Immature natural killer cell (primary cell): ENCODE data around the gene SLC6A12. TPM values are rescaled to one million over a fixed set of nuclear protein-coding genes. Genes with fewer than 3 reads are reported as not detected.
"Not testable (repeated sequence)": the region's sequence is repeated elsewhere in the genome, so short reads cannot be mapped to it uniquely, and the experiment has no call there.

ENCODE experiments used
- DNase-seq, 3 donors: peaks; one replicate each; pipeline ENCODE4 v3.0.0; 2022; ENCODE audit warnings: mixed read lengths in 1 of 3
- H3K27ac Mint-ChIP-seq, 6 donors: one replicate each; pipeline ENCODE4 v1.8.0; 2020; ENCODE audit warnings: mixed read lengths in 6 of 6, mild to moderate bottlenecking in 5 of 6, inconsistent platforms in 4 of 6, moderate library complexity in 3 of 6
- H3K27me3 Mint-ChIP-seq, 3 donors: one replicate each; pipeline ENCODE4 v1.8.0; 2020 to 2021; ENCODE audit warnings: low read depth in 3 of 3, mild to moderate bottlenecking in 3 of 3, mixed read lengths in 3 of 3, moderate library complexity in 3 of 3, inconsistent platforms in 1 of 3
- H3K36me3 Mint-ChIP-seq, 3 donors: one replicate each; pipeline ENCODE4 v1.8.0; 2020; ENCODE audit warnings: mixed read lengths in 3 of 3, inconsistent platforms in 2 of 3, mild to moderate bottlenecking in 2 of 3
- H3K4me1 Mint-ChIP-seq, 2 donors: one replicate each; pipeline ENCODE4 v1.8.0; 2020; ENCODE audit warnings: inconsistent platforms in 2 of 2, mild to moderate bottlenecking in 2 of 2, mixed read lengths in 2 of 2, moderate library complexity in 1 of 2
- H3K4me3 Mint-ChIP-seq, 5 donors: one replicate each; pipeline ENCODE4 v1.8.0; 2020; ENCODE audit warnings: mild to moderate bottlenecking in 5 of 5, mixed read lengths in 5 of 5, inconsistent platforms in 3 of 5, moderate library complexity in 3 of 5
- H3K9me3 Mint-ChIP-seq, 6 donors: one replicate each; pipeline ENCODE4 v1.8.0; 2020; ENCODE audit warnings: mild to moderate bottlenecking in 6 of 6, mixed read lengths in 6 of 6, inconsistent platforms in 4 of 6, moderate library complexity in 3 of 6
- polyA plus RNA-seq, 3 donors: library from polyadenylated mRNA; unstranded; fragments of 300-500 nt; fragmentation: Illumina TruSeq; gene quantifications; one replicate each; pipeline ENCODE4 v1.2.3, GENCODE V29; 2021

SLC6A12 gene
- polyA plus RNA-seq, 3 donors from 2014 or later, result 0.59 TPM; not detected in 2

GRCh38 chr12:195156-195555, 18.8 kb downstream of the SLC6A12 start:
- Mint-ChIP-seq H3K36me3 (no peaks in the 10 kb centered on the region), H3K27ac (no peak overlapping the region), H3K27me3 (peaks cover 2 to 14% (median 5%) of the 10 kb centered on the region in 3 donors), H3K4me3 (no peak overlapping the region), H3K9me3 (no peaks in the 10 kb centered on the region), H3K4me1 (no peaks in the 10 kb centered on the region)
- DNase-seq, result no peak

GRCh38 chr12:194276-194675, 19.7 kb downstream of the SLC6A12 start:
- Mint-ChIP-seq H3K27ac (no peak overlapping the region), H3K4me1 (peaks cover 3 to 7% of the 10 kb centered on the region in 2 donors), H3K27me3 (peaks cover 3 to 21% (median 5%) of the 10 kb centered on the region in 3 donors), H3K4me3 (no peak overlapping the region), H3K36me3 (no peaks in the 10 kb centered on the region), H3K9me3 (no peaks in the 10 kb centered on the region)
- DNase-seq, result no peak

- no peaks in the 10 kb centered on the region for H3K9me3 Mint-ChIP-seq
- H3K27ac Mint-ChIP-seq, result no peak overlapping the region
- H3K36me3 Mint-ChIP-seq, result no peaks in the 10 kb centered on the region
- H3K27me3 Mint-ChIP-seq, result peaks cover 3 to 22% (median 3%) of the 10 kb centered on the region in 3 donors
- DNase-seq, result no peak
- peaks cover 9 to 15% of the 10 kb centered on the region in 2 donors for H3K4me1 Mint-ChIP-seq
- H3K4me3 Mint-ChIP-seq, result no peak overlapping the region
Observed at GRCh38 chr12:193261-193660, 20.7 kb downstream of the SLC6A12 start.

- no peak for DNase-seq
- Mint-ChIP-seq H3K4me3 (no peak overlapping the region), H3K36me3 (no peaks in the 10 kb centered on the region), H3K27ac (no peak overlapping the region), H3K9me3 (no peaks in the 10 kb centered on the region), H3K27me3 (peaks cover 6 to 24% (median 6%) of the 10 kb centered on the region in 3 donors), H3K4me1 (peaks cover 21 to 24% of the 10 kb centered on the region in 2 donors)
Observed at GRCh38 chr12:191541-191940, 22.4 kb downstream of the SLC6A12 start.

GRCh38 chr12:190881-191280, 23.1 kb downstream of the SLC6A12 start:
- peaks cover 6 to 24% (median 9%) of the 10 kb centered on the region in 3 donors for H3K27me3 Mint-ChIP-seq
- peaks cover 21 to 24% of the 10 kb centered on the region in 2 donors for H3K4me1 Mint-ChIP-seq
- no peaks in the 10 kb centered on the region for H3K36me3 Mint-ChIP-seq
- no peak overlapping the region for H3K27ac Mint-ChIP-seq
- H3K4me3 Mint-ChIP-seq, result no peak overlapping the region
- H3K9me3 Mint-ChIP-seq, result no peaks in the 10 kb centered on the region
- DNase-seq, result no peak

- Mint-ChIP-seq H3K9me3 (no peaks in the 10 kb centered on the region), H3K27me3 (peaks cover 11 to 27% (median 14%) of the 10 kb centered on the region in 3 donors), H3K36me3 (no peaks in the 10 kb centered on the region), H3K4me1 (peaks cover 21 to 25% of the 10 kb centered on the region in 2 donors), H3K4me3 (peak overlapping the region in 3 of 5 donors; percentile 40 to 89 (median 53)), H3K27ac (no peak overlapping the region)
- no peak for DNase-seq
Observed at GRCh38 chr12:189622-189962, 24.4 kb downstream of the SLC6A12 start.

- H3K9me3 Mint-ChIP-seq, result no peaks in the 10 kb centered on the region
- peaks cover 11 to 27% (median 14%) of the 10 kb centered on the region in 3 donors for H3K27me3 Mint-ChIP-seq
- no peak overlapping the region for H3K27ac Mint-ChIP-seq
- peak overlapping the region; percentile 81 to 89 (median 85) for H3K4me3 Mint-ChIP-seq
- DNase-seq, result peak; percentile 35 to 52 (median 43)
- peaks cover 21 to 25% of the 10 kb centered on the region in 2 donors for H3K4me1 Mint-ChIP-seq
- H3K36me3 Mint-ChIP-seq, result no peaks in the 10 kb centered on the region
Observed at GRCh38 chr12:188910-189621, 24.9 kb downstream of the SLC6A12 start.

- not testable (repeated sequence) for H3K36me3 Mint-ChIP-seq, H3K9me3 Mint-ChIP-seq, H3K27ac Mint-ChIP-seq, DNase-seq
- Mint-ChIP-seq H3K27me3 (peaks cover 9 to 33% (median 14%) of the 10 kb centered on the region in 3 donors), H3K4me3 (peak overlapping the region; percentile 81 to 89 (median 85)), H3K4me1 (peaks cover 21 to 25% of the 10 kb centered on the region in 2 donors)
Observed at GRCh38 chr12:187986-188909, 25.7 kb downstream of the SLC6A12 start.

- no peak for DNase-seq
- H3K36me3 Mint-ChIP-seq, result no peaks in the 10 kb centered on the region
- no peaks in the 10 kb centered on the region for H3K9me3 Mint-ChIP-seq
- peaks cover 21 to 29% of the 10 kb centered on the region in 2 donors for H3K4me1 Mint-ChIP-seq
- H3K4me3 Mint-ChIP-seq, result no peak overlapping the region
- H3K27ac Mint-ChIP-seq, result no peak overlapping the region
- H3K27me3 Mint-ChIP-seq, result peaks cover 9 to 22% (median 14%) of the 10 kb centered on the region in 3 donors
Observed at GRCh38 chr12:186006-186625, 27.8 kb downstream of the SLC6A12 start.

GRCh38 chr12:185576-185955, 28.4 kb downstream of the SLC6A12 start:
- no peaks in the 10 kb centered on the region for H3K36me3 Mint-ChIP-seq
- H3K9me3 Mint-ChIP-seq, result no peaks in the 10 kb centered on the region
- no peak overlapping the region for H3K27ac Mint-ChIP-seq
- H3K27me3 Mint-ChIP-seq, result peaks cover 9 to 22% (median 12%) of the 10 kb centered on the region in 3 donors
- no peak overlapping the region for H3K4me3 Mint-ChIP-seq
- H3K4me1 Mint-ChIP-seq, result peaks cover 24 to 32% of the 10 kb centered on the region in 2 donors
- DNase-seq, result no peak

GRCh38 chr12:184811-185575, 29.0 kb downstream of the SLC6A12 start:
- Mint-ChIP-seq H3K27me3 (peaks cover 9 to 21% (median 12%) of the 10 kb centered on the region in 3 donors), H3K4me3 (no peak overlapping the region), H3K9me3 (no peaks in the 10 kb centered on the region), H3K27ac (no peak overlapping the region), H3K4me1 (peaks cover 30 to 38% of the 10 kb centered on the region in 2 donors), H3K36me3 (no peaks in the 10 kb centered on the region)
- DNase-seq, result no peak

GRCh38 chr12:182381-182892, 31.5 kb downstream of the SLC6A12 start:
- no peak overlapping the region for H3K4me3 Mint-ChIP-seq
- peaks cover 21 to 29% of the 10 kb centered on the region in 2 donors for H3K4me1 Mint-ChIP-seq
- no peaks in the 10 kb centered on the region for H3K9me3 Mint-ChIP-seq
- no peak for DNase-seq
- no peaks in the 10 kb centered on the region for H3K36me3 Mint-ChIP-seq
- peaks cover 5 to 14% (median 12%) of the 10 kb centered on the region in 3 donors for H3K27me3 Mint-ChIP-seq
- no peak overlapping the region for H3K27ac Mint-ChIP-seq

GRCh38 chr12:181921-182320, 32.0 kb downstream of the SLC6A12 start:
- no peak for DNase-seq
- H3K27ac Mint-ChIP-seq, result no peak overlapping the region
- no peak overlapping the region for H3K4me3 Mint-ChIP-seq
- H3K4me1 Mint-ChIP-seq, result peaks cover 16 to 26% of the 10 kb centered on the region in 2 donors
- H3K27me3 Mint-ChIP-seq, result peaks cover 5 to 12% (median 12%) of the 10 kb centered on the region in 3 donors
- no peaks in the 10 kb centered on the region for H3K36me3 Mint-ChIP-seq
- no peaks in the 10 kb centered on the region for H3K9me3 Mint-ChIP-seq
